ENCODE results near the gene SLC25A11.

- TF ChIP-seq POLR2AphosphoS5 (IDR thresholded peaks at IDR 0.05; ENCODE audit: low read depth, low read length) (peak; percentile 84), SIN3A (IDR thresholded peaks at IDR 0.05; ENCODE audit: borderline replicate concordance, insufficient read depth, low read length) (peak; percentile 99; the same call in 1 of the 2 replicates)
Measured at GRCh38 chr17:4939796-4940554, at the start of gene SLC25A11, which contains the start of gene RNF167.
